Omental fat pad (tissue), 4 donors: ENCODE data around the gene TBC1D9B. TPM values are rescaled to one million over a fixed set of nuclear protein-coding genes. Genes with fewer than 3 reads are reported as not detected.

Experiments used
- ATAC-seq: fragments of 150-250 bp; one replicate; pipeline ENCODE4 v1.9.1; 2016; ENCODE audit warnings: mild to moderate bottlenecking, moderate library complexity; ENCODE audit not compliant: low FRiP score
- DNase-seq: peaks from one replicate; pipeline ENCODE4 v3.0.0-alpha.2; 2019; ENCODE audit warnings: low spot score
- total RNA-seq, 4 donors: library from RNA; depleted of rRNA; stranded (reverse); fragments of >200 nt; gene quantifications; one replicate each; pipeline ENCODE4 v1.1.0, GENCODE V29; 2016
- TF ChIP-seq, protein P1 (sequence below), 3 donors: fragments of 450-650 bp; IDR thresholded peaks; one replicate each; pipeline ENCODE4 v1.5.1; 2016 to 2017; ENCODE audit warnings: antibody characterized with exemption in 3 of 3, mild to moderate bottlenecking in 3 of 3, moderate library complexity in 2 of 3

The TBC1D9B gene
- total RNA-seq, 4 donors from 2014 or later = 85.4 to 114 (median 97.0) TPM

DNA sequence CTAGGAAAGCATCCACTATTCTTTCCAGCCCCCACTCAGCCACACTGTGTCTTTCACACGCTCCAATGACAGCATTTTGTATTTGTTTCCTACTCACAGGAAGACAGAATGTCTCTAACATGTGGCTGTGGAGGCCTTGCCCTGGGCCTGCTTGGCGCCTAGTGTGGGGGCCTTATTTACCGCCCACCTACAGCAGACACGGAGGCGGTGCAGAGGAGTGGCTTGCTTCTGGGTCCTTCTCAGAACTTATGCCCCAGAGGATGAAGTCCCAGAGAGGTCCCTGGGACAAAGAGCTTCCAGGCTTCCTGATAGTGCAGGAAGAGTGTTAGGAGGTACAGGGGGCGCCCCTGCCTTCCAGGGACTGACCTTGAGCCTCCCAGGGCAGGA lies 40.6 kb downstream of the TBC1D9B start:
- TF ChIP-seq, protein P1, sequence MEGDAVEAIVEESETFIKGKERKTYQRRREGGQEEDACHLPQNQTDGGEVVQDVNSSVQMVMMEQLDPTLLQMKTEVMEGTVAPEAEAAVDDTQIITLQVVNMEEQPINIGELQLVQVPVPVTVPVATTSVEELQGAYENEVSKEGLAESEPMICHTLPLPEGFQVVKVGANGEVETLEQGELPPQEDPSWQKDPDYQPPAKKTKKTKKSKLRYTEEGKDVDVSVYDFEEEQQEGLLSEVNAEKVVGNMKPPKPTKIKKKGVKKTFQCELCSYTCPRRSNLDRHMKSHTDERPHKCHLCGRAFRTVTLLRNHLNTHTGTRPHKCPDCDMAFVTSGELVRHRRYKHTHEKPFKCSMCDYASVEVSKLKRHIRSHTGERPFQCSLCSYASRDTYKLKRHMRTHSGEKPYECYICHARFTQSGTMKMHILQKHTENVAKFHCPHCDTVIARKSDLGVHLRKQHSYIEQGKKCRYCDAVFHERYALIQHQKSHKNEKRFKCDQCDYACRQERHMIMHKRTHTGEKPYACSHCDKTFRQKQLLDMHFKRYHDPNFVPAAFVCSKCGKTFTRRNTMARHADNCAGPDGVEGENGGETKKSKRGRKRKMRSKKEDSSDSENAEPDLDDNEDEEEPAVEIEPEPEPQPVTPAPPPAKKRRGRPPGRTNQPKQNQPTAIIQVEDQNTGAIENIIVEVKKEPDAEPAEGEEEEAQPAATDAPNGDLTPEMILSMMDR (IDR thresholded peaks at IDR 0.05) = no peak
- ATAC-seq = no peak
- no peak for DNase-seq

DNA sequence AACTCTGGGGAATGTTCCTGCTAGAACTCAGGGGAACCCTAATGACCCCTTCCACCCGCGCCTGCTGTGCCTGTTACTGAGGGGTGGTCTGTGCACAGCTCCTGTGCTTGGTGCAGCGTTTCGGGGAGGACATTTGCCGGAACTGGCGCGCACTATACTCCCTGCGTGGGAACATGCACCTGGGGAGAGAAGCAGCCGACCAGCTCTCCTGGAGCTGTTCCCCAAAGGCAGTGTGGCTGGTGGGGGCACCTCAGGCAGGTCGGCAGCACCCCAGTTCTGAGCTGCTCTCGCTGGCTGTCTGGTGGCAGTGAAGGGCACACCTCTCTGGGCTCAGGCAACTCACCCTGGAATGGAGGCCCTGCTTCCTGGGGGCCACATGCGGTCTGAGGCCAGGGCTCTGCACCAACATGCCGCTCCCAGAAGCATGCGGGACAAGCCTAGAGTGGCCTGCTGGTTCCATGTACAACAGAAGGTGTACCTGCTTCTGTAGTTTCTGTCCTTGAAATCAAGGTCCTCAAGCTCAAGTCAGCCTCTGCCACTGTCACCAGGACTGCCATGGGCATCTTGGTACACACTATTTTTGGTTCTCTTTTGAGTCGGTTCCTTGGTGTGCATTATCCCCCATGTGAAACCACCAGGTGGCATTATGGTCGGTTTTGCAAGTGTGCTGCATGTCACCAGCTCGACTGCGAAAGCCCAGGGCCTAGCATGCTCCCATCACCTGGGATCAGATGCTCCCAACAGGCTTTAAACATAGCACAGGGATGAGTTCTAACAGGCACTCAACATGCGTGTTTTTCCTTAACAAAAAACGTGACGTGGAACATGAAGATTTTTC lies 41.2 kb downstream of the TBC1D9B start:
- TF ChIP-seq, protein P1 (IDR thresholded peaks at IDR 0.05) = no peak
- no peak for DNase-seq
- no peak for ATAC-seq

DNA sequence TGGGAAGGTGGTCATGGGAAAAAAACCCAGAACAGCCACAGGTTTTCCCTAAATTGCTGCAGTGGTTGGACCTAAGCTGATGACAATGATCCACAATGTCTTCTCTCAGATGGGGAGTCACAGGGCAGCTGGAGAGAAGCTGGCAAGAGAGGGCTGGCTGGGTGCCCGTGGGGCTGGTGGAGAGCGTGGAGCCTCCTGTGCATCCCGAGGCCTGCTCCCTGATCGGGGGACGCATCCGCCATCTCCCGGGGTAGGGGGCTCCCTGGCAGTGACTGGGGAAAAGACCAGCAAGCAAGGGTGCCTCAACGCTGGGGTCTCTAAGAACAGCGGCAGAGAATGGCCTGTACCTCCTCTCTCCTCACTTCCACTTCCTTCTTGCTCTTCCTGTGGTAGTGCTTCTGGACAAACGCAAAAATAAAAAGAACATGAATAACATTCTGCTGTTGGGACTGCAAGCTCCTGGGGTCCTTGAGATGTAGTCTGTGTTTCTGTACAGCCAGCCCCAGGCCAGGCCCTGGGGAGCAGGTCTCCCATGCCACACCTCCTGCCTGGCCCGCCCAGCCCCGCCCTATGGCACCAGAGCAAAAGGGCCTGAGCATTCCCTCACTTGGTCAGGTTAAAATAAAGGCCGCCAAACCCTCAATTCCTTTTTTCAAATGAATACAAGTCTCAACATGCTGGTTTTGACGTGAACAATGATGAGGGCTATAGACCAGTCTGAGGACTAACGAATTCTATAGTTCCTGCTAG lies 42.0 kb downstream of the TBC1D9B start:
- DNase-seq (no peak), ATAC-seq (no peak)
- TF ChIP-seq, protein P1 (IDR thresholded peaks at IDR 0.05) = no peak

DNA sequence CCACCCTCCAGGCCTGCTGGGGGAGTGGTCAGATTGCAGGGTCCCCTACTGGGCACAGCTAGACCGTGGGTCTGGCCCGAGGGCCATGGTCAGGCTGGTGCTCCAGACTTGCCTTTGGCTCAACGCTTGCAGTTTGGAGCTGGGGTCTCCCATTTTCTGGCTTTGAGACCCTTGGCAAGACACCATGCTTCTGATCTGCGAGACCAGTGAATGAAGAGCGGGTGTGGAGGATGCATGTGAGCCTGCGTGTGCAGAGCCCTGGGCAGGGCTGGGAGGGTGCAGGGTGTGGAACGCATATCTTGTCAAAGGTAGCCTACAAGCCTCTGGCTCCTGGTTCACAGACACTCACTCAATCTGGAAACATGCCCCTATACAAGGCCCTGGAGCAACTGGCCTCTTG lies 43.0 kb downstream of the TBC1D9B start:
- no peak for DNase-seq
- TF ChIP-seq, protein P1 (IDR thresholded peaks at IDR 0.05) = no peak
- ATAC-seq = no peak

DNA sequence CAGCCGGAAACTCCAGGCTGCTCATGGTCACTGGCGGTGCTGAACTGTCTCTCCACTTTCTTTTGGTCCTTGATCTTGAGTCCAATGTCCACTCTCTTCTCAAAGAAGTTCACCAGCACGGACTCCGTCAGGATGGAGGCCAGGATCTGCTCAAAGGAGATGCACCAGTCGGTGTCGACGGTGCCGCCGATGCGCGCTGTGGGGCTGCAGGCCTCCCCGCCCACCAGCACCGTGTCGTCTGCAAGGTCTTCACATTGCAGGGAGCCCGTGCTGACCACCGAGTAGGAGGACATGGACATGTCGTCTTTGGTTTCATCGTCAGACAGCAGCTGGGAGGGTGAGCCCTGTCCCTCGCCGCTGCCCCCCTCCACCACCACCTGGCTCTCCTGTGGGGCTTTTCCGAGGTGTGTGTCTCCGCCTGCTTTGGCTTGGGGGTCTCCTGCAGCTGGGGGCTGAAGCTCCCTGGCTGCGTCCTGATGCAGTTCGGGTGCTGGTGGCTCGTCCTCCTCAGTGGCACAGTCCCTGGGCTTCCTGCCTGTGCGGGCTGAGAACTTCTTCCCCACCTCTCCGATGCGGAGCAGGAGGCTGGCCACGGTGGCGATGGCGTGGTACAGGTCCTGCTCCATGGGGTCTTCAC lies 44.1 kb downstream of the TBC1D9B start:
- ATAC-seq = no peak
- no peak for DNase-seq
- TF ChIP-seq, protein P1 (IDR thresholded peaks at IDR 0.05) = no peak

DNA sequence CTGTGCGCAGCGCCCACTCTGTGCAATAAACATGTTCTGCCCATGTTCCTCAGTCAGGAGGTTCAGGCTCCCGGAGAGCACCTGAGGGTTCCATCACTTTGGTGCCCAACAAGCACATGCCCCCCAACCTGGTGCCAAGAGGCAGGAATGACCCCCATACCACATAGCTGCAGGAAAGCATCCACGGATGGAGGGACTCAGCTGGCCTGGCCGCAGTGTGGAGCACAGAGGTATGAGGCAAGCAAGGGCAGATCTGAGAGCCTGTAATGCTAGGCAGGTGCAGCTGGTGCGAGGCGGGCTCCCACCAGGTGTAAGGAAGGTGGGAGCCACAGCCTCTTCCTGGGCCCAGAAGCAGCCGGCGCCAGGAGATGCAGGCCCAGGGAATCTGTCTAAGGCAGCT lies 44.8 kb downstream of the TBC1D9B start:
- ATAC-seq (no peak), DNase-seq (no peak)
- TF ChIP-seq, protein P1 (IDR thresholded peaks at IDR 0.05) = no peak
